Liver (tissue), 9 donors: ENCODE measurements around the gene GHITM. TPM values are rescaled to one million over a fixed set of nuclear protein-coding genes. Genes with fewer than 3 reads are reported as not detected.

ENCODE experiments used
- DNase-seq: peaks from one replicate; pipeline ENCODE4 v3.0.0-alpha.2; 2017; ENCODE audit warnings: low spot score
- H3K27ac ChIP-seq, 2 donors: one replicate each; pipeline ENCODE4 v1.7.0; 2013; ENCODE audit warnings: inconsistent platforms in 2 of 2, low read length in 2 of 2, control low read depth in 1 of 2, low read depth in 1 of 2, mild to moderate bottlenecking in 1 of 2
- H3K27me3 ChIP-seq, 4 donors: one replicate each; pipeline versions ENCODE4 v1.6.1 to v1.7.0; 2013; ENCODE audit warnings: low read length in 3 of 4, inconsistent platforms in 1 of 4, mild to moderate bottlenecking in 1 of 4, moderate library complexity in 1 of 4; ENCODE audit not compliant: control insufficient read depth in 4 of 4, insufficient read depth in 4 of 4
- H3K36me3 ChIP-seq, 4 donors: one replicate each; pipeline versions ENCODE4 v1.6.1 to v1.7.0; 2013; ENCODE audit warnings: low read length in 3 of 4, mild to moderate bottlenecking in 3 of 4, low read depth in 1 of 4, moderate library complexity in 1 of 4; ENCODE audit not compliant: control insufficient read depth in 4 of 4, insufficient read depth in 3 of 4
- H3K4me1 ChIP-seq, 4 donors: one replicate each; pipeline versions ENCODE4 v1.6.1 to v1.7.0; 2013; ENCODE audit warnings: low read length in 3 of 4, mild to moderate bottlenecking in 3 of 4, moderate library complexity in 1 of 4; ENCODE audit not compliant: control insufficient read depth in 4 of 4, insufficient read depth in 4 of 4
- H3K4me3 ChIP-seq, 3 donors: one replicate each; pipeline versions ENCODE4 v1.6.1 to v1.7.0; 2013; ENCODE audit warnings: low read length in 3 of 3, control low read depth in 1 of 3, low read depth in 1 of 3, mild to moderate bottlenecking in 1 of 3
- H3K9ac ChIP-seq, 2 donors: one replicate each; pipeline ENCODE4 v1.7.0; 2013; ENCODE audit warnings: low read length in 2 of 2, mild to moderate bottlenecking in 2 of 2, moderate library complexity in 2 of 2, control low read depth in 1 of 2, low read depth in 1 of 2
- H3K9me3 ChIP-seq, 4 donors: one replicate each; pipeline versions ENCODE4 v1.6.1 to v1.7.0; 2013; ENCODE audit warnings: low read length in 3 of 4; ENCODE audit not compliant: control insufficient read depth in 4 of 4
- ATF3 ChIP-seq: IDR thresholded peaks from 2 replicates; pipeline ENCODE4 v1.6.1; 2016; ENCODE audit warnings: antibody characterized with exemption
- CTCF ChIP-seq: fragments of 150-350 bp; IDR thresholded peaks from 2 replicates; pipeline ENCODE4 v1.5.1; 2017; ENCODE audit warnings: improper control_type of control experiment, low read depth, low read length; ENCODE audit not compliant: missing input control
- FOXA1 ChIP-seq: IDR thresholded peaks from 2 replicates; pipeline ENCODE4 v1.6.1; 2016; ENCODE audit warnings: antibody characterized with exemption
- FOXA2 ChIP-seq: IDR thresholded peaks from 2 replicates; pipeline ENCODE4 v1.6.1; 2016; ENCODE audit warnings: antibody characterized with exemption
- HNF4A ChIP-seq, 2 donors: conservative IDR thresholded peaks; 2 replicates each; pipeline ENCODE4 v1.6.1; 2016; ENCODE audit warnings: antibody characterized with exemption in 2 of 2, mild to moderate bottlenecking in 2 of 2
- HNF4G ChIP-seq: IDR thresholded peaks from 2 replicates; pipeline ENCODE4 v1.6.1; 2016; ENCODE audit warnings: antibody characterized with exemption
- JUND ChIP-seq, 2 donors: IDR thresholded peaks; 2 replicates each; pipeline ENCODE4 v1.6.1; 2016; ENCODE audit warnings: antibody characterized with exemption in 2 of 2
- RAD21 ChIP-seq, 2 donors: IDR thresholded peaks; 2 replicates each; pipeline ENCODE4 v1.6.1; 2016; ENCODE audit warnings: antibody characterized with exemption in 2 of 2, mild to moderate bottlenecking in 2 of 2
- RXRA ChIP-seq, 2 donors: IDR thresholded peaks; 2 replicates each; pipeline ENCODE4 v1.6.1; 2017 to 2018; ENCODE audit warnings: antibody characterized with exemption in 2 of 2, mild to moderate bottlenecking in 1 of 2
- SP1 ChIP-seq: IDR thresholded peaks from 2 replicates; pipeline ENCODE4 v1.6.1; 2018; ENCODE audit warnings: antibody characterized with exemption, mild to moderate bottlenecking
- TAF1 ChIP-seq: conservative IDR thresholded peaks from 2 replicates; pipeline ENCODE4 v1.6.1; 2016; ENCODE audit warnings: antibody characterized with exemption, mild to moderate bottlenecking
- WGBS: extraction: QIAGEN DNeasy Blood & Tissue Kit; methylation state at CpG from one replicate; pipeline ENCODE4 v1.1.7; 2013; 5-methylcytosine and 5-hydroxymethylcytosine counted together
- polyA plus RNA-seq, 2 donors: library from polyadenylated mRNA; stranded (reverse) in 1 of 2; unstranded in 1 of 2; fragments of 200-250 nt in 1 of 2; fragments of >200 nt in 1 of 2; fragmentation: Nextera tagmentation in 1 of 2; extraction: Ambion mirVana in 1 of 2; gene quantifications; one replicate each; pipeline versions ENCODE4 v1.2.1 to v1.2.3, GENCODE V29; 2013 to 2015
- total RNA-seq, 2 donors: library from RNA; depleted of rRNA; stranded (reverse); fragments of >200 nt; gene quantifications; one replicate each; pipeline ENCODE4 v1.2.3, GENCODE V29; 2014
- TF ChIP-seq, protein P1 (sequence below): IDR thresholded peaks from 2 replicates; pipeline ENCODE4 v1.6.1; 2016; ENCODE audit warnings: antibody characterized with exemption, mild to moderate bottlenecking
- donor health status: healthy.
- donor health status: healthy.
- donor health status: healthy.
- donor health status: healthy.
- donor health status: healthy.

GHITM gene
- total and polyA plus RNA-seq, 4 donors = 156 to 252 (median 194) TPM

DNA sequence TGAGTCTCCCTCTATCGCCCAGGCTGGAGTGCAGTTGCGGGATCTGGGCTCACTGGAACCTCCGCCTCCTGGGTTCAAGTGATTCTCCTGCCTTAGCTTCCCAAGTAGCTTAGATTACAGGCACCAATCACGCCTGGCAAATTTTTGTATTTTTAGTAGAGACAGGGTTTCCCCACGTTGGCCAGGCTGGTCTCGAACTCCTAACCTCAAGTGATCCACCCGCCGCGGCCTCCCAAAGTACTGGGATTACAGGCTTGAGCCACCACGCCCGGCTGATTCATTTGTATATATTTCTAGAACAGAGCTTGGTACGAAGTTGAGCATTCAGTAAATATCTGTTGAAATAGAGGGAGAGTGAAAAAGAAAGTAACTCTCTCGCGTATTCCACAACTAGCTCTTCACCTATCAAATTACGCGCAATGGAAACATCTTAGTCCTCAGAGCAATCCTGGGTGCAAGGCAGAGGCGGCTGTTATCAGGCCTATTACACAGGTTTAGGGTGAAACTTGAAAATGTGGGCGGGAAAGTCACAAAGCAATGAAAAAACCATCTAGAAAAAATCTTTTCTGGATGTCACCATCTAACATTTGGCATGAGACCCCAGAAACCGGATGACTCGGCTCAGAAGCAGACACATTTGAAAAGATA lies 707 bp upstream of the GHITM start:
- no peaks in the 10 kb centered on the region for H3K9me3 ChIP-seq
- TF ChIP-seq RAD21 (IDR thresholded peaks at IDR 0.05) = no peak
- TF ChIP-seq HNF4G = no peak
- TF ChIP-seq HNF4A (conservative IDR thresholded peaks at IDR 0.05) = no peak
- no peak for TF ChIP-seq JUND (IDR thresholded peaks at IDR 0.05)
- no peak for TF ChIP-seq CTCF
- no peak for TF ChIP-seq RXRA (IDR thresholded peaks at IDR 0.05)
- WGBS = 58% methylated on average over 20 of the region's 20 CpGs
- H3K27ac ChIP-seq = peak overlapping the region; percentile 34 to 62
- no peaks in the 10 kb centered on the region for H3K27me3 ChIP-seq
- peak; percentile 45 for DNase-seq
- H3K36me3 ChIP-seq = peaks cover 4 to 11% (median 10%) of the 10 kb centered on the region in 4 donors
- H3K9ac ChIP-seq = peak overlapping the region; percentile 6 to 79
- peaks cover 4 to 20% (median 17%) of the 10 kb centered on the region in 4 donors for H3K4me1 ChIP-seq
- H3K4me3 ChIP-seq = peak overlapping the region; percentile 53 to 76 (median 69)

GRCh38 chr10:84140036-84140379 lies 699 bp downstream of the GHITM start:
- peaks cover 4 to 20% (median 17%) of the 10 kb centered on the region in 4 donors for H3K4me1 ChIP-seq
- peak overlapping the region; percentile 85 to 96 (median 93) for H3K4me3 ChIP-seq
- H3K9ac ChIP-seq = peak overlapping the region; percentile 78 to 93
- WGBS = 5% methylated on average over 12 of the region's 12 CpGs
- no peaks in the 10 kb centered on the region for H3K27me3 ChIP-seq
- TF ChIP-seq, protein P1, sequence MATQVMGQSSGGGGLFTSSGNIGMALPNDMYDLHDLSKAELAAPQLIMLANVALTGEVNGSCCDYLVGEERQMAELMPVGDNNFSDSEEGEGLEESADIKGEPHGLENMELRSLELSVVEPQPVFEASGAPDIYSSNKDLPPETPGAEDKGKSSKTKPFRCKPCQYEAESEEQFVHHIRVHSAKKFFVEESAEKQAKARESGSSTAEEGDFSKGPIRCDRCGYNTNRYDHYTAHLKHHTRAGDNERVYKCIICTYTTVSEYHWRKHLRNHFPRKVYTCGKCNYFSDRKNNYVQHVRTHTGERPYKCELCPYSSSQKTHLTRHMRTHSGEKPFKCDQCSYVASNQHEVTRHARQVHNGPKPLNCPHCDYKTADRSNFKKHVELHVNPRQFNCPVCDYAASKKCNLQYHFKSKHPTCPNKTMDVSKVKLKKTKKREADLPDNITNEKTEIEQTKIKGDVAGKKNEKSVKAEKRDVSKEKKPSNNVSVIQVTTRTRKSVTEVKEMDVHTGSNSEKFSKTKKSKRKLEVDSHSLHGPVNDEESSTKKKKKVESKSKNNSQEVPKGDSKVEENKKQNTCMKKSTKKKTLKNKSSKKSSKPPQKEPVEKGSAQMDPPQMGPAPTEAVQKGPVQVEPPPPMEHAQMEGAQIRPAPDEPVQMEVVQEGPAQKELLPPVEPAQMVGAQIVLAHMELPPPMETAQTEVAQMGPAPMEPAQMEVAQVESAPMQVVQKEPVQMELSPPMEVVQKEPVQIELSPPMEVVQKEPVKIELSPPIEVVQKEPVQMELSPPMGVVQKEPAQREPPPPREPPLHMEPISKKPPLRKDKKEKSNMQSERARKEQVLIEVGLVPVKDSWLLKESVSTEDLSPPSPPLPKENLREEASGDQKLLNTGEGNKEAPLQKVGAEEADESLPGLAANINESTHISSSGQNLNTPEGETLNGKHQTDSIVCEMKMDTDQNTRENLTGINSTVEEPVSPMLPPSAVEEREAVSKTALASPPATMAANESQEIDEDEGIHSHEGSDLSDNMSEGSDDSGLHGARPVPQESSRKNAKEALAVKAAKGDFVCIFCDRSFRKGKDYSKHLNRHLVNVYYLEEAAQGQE = no peak
- peak in 1 of 2 donors; percentile 76 for TF ChIP-seq HNF4A (conservative IDR thresholded peaks at IDR 0.05)
- TF ChIP-seq TAF1 = peak; percentile 9
- H3K27ac ChIP-seq = peak overlapping the region; percentile 69 to 88
- H3K36me3 ChIP-seq = peaks cover 7 to 25% (median 21%) of the 10 kb centered on the region in 4 donors
- no peaks in the 10 kb centered on the region for H3K9me3 ChIP-seq
- no peak for DNase-seq

DNA sequence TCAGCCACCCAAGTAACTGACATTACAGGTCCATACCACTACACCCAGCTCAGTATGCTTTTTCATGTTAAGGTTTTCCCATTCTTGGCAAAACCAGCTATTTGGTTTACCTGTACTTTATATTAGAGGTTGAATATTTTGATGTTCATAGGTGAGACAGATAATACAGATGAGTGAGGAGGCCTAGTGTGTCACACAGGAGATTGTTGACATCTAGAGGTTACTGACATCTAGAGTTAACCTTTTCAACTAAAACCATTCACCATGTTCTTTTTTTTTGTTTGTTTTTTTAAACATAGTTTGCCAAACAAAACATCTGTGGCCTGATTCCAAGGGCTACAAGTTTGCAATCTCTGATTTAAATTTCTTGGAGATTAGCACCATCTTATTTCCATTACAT lies 8.0 kb downstream of the GHITM start:
- Histone ChIP-seq H3K36me3 (peaks cover 14 to 81% (median 70%) of the 10 kb centered on the region in 4 donors), H3K4me1 (peaks cover 0 to 13% (median 11%) of the 10 kb centered on the region in 4 donors), H3K9ac (no peak overlapping the region), H3K27me3 (no peaks in the 10 kb centered on the region), H3K9me3 (no peaks in the 10 kb centered on the region), H3K27ac (no peak overlapping the region), H3K4me3 (no peak overlapping the region)
- no peak for DNase-seq
- TF ChIP-seq FOXA2 = no peak
- peak in 1 of 2 donors; percentile 15 for TF ChIP-seq RXRA (IDR thresholded peaks at IDR 0.05)
- no peak for TF ChIP-seq SP1
- TF ChIP-seq ATF3 = no peak
- no peak for TF ChIP-seq FOXA1
